ENCODE measurements around the gene MED7.

DNA sequence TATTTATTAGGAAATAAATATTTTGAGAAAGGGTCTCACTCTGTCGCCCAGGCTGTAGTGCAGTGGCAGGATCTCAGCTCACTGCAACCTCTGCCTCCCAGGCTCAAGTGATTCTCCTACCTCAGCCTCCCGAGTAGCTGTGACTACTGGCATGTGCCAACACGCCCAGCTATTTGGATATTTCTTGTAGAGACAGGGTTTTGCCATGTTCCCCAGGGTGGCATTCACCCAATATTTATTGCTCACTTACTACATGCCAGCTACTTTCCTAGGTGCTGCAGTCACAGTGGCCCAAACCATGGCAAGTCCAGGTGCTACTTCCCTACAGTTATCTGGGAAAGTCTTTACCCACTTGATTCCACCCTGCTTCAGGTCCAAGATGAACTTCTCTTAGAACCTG, 8.3 kb upstream of the MED7 start:
- no peak for TF ChIP-seq EZH2 (IDR thresholded peaks at IDR 0.05; ENCODE audit: borderline replicate concordance, insufficient read depth, low read depth, low read length, poor library complexity, severe bottlenecking)
- TF ChIP-seq, protein P1, sequence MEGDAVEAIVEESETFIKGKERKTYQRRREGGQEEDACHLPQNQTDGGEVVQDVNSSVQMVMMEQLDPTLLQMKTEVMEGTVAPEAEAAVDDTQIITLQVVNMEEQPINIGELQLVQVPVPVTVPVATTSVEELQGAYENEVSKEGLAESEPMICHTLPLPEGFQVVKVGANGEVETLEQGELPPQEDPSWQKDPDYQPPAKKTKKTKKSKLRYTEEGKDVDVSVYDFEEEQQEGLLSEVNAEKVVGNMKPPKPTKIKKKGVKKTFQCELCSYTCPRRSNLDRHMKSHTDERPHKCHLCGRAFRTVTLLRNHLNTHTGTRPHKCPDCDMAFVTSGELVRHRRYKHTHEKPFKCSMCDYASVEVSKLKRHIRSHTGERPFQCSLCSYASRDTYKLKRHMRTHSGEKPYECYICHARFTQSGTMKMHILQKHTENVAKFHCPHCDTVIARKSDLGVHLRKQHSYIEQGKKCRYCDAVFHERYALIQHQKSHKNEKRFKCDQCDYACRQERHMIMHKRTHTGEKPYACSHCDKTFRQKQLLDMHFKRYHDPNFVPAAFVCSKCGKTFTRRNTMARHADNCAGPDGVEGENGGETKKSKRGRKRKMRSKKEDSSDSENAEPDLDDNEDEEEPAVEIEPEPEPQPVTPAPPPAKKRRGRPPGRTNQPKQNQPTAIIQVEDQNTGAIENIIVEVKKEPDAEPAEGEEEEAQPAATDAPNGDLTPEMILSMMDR (IDR thresholded peaks at IDR 0.05), result no peak
